Measurements from ENCODE around the gene DNAJC16.

The DNAJC16 gene

GRCh38 chr1:15620902-15621682 lies 94.4 kb downstream of the DNAJC16 start:
- DNase-seq (ENCODE audit: low spot score): no peak

- DNase-seq (ENCODE audit: low spot score): no peak
Observed at GRCh38 chr1:15621975-15622374, 95.3 kb downstream of the DNAJC16 start.

DNA sequence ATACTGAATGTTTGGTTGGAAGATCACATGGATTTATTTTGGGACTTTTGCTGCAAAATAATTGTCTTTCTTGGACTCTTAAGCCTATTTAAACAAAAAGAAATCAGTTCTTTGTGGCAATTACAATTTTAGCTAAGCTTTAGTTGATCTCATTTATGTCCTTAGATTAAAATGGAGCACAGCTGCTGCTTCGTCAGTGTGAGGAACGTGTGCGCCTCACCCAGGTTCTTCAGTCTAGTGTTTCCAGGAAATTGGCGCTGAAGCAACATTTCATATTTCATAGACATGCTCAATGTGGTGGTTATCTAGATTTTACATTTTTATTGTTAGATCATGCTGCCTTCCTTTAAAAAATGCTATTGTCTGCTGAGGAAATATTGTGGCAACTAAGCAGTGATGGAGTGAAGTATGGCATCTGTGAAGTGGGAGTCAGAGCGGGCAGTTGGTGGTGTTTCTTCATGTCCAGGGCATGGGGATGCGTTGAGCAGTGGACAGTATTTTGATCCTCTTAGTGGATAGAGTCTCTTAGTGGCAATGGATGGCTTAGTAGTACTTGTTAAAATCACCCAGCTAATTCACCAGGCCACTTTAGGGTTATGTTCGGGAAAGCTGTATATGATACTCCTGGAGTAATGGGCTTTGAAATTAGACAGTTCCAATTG lies 96.2 kb downstream of the DNAJC16 start:
- DNase-seq (ENCODE audit: low spot score): no peak

- DNase-seq (ENCODE audit: low spot score): no peak
Observed at GRCh38 chr1:15623435-15623834, 96.8 kb downstream of the DNAJC16 start.

DNA sequence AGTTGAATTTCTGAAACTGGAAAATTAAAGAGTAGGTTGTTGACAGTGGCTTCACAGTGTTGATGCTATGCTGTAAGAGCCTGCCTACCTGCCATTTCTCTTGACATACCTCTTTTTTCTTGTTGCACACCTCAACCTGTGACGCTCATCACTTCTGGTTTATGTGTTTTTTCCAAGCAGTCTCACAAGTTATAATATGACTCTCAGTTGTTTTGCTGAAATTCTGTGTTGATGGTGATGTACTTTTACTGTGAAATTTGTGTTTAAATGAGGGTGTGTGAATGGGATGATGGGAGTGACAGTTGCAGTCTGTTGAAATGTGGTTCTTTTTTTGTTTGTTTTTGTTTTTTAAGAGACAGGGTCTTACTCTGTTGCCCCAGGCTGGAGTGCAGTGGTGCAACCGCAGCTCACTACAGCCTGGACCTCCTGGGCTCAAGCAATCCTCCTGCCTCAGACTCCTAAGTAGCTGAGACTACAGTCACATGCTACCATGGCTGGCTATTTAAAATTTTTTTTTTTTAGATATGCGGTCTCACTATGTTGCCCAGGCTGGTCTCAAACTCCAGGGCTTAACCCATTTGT lies 97.6 kb downstream of the DNAJC16 start:
- no peak for DNase-seq (ENCODE audit: low spot score)

DNA sequence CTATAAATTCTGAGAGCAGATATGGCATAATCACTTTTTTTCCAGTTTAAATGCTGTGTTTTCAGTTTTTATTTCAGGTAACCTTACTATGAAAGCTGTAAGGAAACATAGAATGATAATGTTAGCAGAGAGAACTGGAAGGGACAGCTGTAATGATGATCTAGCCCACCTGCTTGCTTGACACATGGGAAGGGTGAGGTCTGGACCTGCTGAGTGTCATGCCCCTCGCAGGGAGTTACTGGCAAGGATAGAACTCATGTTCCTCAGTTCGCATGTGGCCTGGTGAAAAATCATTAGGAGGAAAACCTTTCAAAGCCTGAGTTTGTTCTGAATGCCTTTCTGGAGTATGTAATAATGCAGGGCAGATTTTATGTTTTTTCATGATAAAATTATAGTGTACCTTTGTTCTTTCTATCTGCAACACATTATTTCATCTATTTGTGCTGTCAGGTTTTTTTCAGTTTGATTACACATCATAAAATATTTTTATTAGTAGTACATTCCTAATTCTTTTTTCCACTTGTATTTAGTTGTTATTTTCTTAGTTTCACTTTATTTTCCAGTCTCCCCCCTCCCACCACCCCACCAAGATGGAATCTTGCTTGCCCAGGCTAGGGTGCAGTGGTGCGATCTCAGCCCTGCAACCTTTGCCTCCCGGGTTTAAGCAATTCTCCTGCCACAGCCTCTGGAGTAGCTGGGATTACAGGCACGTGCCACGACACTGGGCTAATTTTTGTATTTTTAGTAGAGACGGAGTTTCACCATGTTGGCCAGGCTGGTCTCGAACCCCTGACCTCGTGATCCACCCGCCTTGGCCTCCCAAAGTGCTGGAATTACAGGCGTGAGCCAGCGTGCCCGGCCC lies 98.6 kb downstream of the DNAJC16 start:
- DNase-seq (ENCODE audit: low spot score): no peak

All from germinal center (tissue), 1 donor.